H1 (cell line): ENCODE measurements around the gene PRCD. TPM values are rescaled to one million over a fixed set of nuclear protein-coding genes. Genes with fewer than 3 reads are reported as not detected.

Source experiments
- CTCF ChIA-PET: fragments of 300-600 bp; sonication (Branson Sonifier 250); formaldehyde crosslinking; loops from one replicate; lab custom pipeline; 2021; ENCODE audit not compliant: partially characterized antibody; lab: Charles Lee
- POLR2A ChIA-PET: fragments of 300-600 bp; sonication (Branson Sonifier 250); formaldehyde crosslinking; loops from one replicate; lab custom pipeline; 2021; ENCODE audit warnings: inconsistent platforms; ENCODE audit not compliant: partially characterized antibody; lab: Charles Lee
- DNase-seq, 2 experiments: peaks; one replicate each; pipeline versions ENCODE4 v3.0.0 to v3.0.0-alpha.2; 2010 to 2022; ENCODE audit warnings: low spot score in 2 of 2, low read depth in 1 of 2, mixed read lengths in 1 of 2
- FAIRE-seq: peaks from 2 replicates; lab custom pipeline; 2011; peaks lifted over from hg19 to GRCh38; lab: Jason Lieb, UNC
- H2AFZ ChIP-seq: 2 replicates; pipeline ENCODE4 v1.8.1; 2012; ENCODE audit warnings: low read length, inconsistent platforms
- H2AK5ac ChIP-seq: 2 replicates; pipeline ENCODE4 v1.6.1; 2013; ENCODE audit warnings: low read depth, low read length
- H2BK120ac ChIP-seq: replicated peaks from 2 replicates; pipeline ENCODE3; 2013; ENCODE audit warnings: low read depth, low read length, inconsistent platforms
- H2BK12ac ChIP-seq: 2 replicates; pipeline ENCODE4 v1.6.1; 2013; ENCODE audit warnings: low read depth, low read length
- H2BK15ac ChIP-seq: 2 replicates; pipeline ENCODE4 v1.6.1; 2013; ENCODE audit warnings: low read length
- H2BK20ac ChIP-seq: 2 replicates; pipeline ENCODE4 v1.6.1; 2013; ENCODE audit warnings: low read length
- H2BK5ac ChIP-seq: 2 replicates; pipeline ENCODE4 v1.6.1; 2013; ENCODE audit warnings: low read depth, low read length
- H3K14ac ChIP-seq: 2 replicates; pipeline ENCODE4 v1.6.1; 2013; ENCODE audit warnings: inconsistent platforms; ENCODE audit not compliant: insufficient read length
- H3K18ac ChIP-seq: 2 replicates; pipeline ENCODE4 v1.6.1; 2013; ENCODE audit warnings: low read length; ENCODE audit errors: extremely low read depth
- H3K23ac ChIP-seq: 2 replicates; pipeline ENCODE4 v1.6.1; 2013; ENCODE audit warnings: inconsistent platforms; ENCODE audit not compliant: insufficient read length
- H3K23me2 ChIP-seq: 2 replicates; pipeline ENCODE4 v1.6.1; 2013; ENCODE audit warnings: low read depth, low read length
- H3K27ac ChIP-seq: 2 replicates; pipeline ENCODE4 v1.6.1; 2011; ENCODE audit warnings: low read depth, low read length, inconsistent platforms
- H3K27me3 ChIP-seq, 4 experiments: replicated peaks in 1 of 4; 1 replicate in 1 of 4; 2 replicates in 3 of 4; pipeline versions ENCODE4 v1.6.1 to v1.8.1; 2011 to 2013; ENCODE audit warnings: low read length in 3 of 4, mild to moderate bottlenecking in 3 of 4, inconsistent platforms in 2 of 4, mixed read lengths in 2 of 4, moderate library complexity in 1 of 4; ENCODE audit not compliant: control insufficient read depth in 3 of 4, insufficient read depth in 3 of 4; ENCODE audit errors: extremely low read depth in 1 of 4
- H3K36me3 ChIP-seq, 4 experiments: 2 replicates each; pipeline versions ENCODE4 v1.6.1 to v1.8.1; 2011 to 2013; ENCODE audit warnings: mild to moderate bottlenecking in 4 of 4, low read length in 3 of 4, moderate library complexity in 2 of 4, control low read depth in 1 of 4, inconsistent platforms in 1 of 4; ENCODE audit not compliant: insufficient read depth in 4 of 4, control insufficient read depth in 2 of 4
- H3K4ac ChIP-seq: replicated peaks from 2 replicates; pipeline ENCODE3; 2013; ENCODE audit warnings: low read length, low read depth, mixed read lengths, inconsistent platforms; ENCODE audit not compliant: insufficient read length
- H3K4me1 ChIP-seq, 4 experiments: replicated peaks in 1 of 4; 1 replicate in 1 of 4; 2 replicates in 3 of 4; pipeline versions ENCODE4 v1.6.1 to v1.8.1; 2011 to 2013; ENCODE audit warnings: low read length in 3 of 4, inconsistent platforms in 2 of 4, mixed read lengths in 1 of 4; ENCODE audit not compliant: insufficient read depth in 4 of 4, control insufficient read depth in 3 of 4
- H3K4me2 ChIP-seq, 2 experiments: 2 replicates each; pipeline versions ENCODE4 v1.6.1 to v1.8.1; 2011 to 2013; ENCODE audit warnings: low read depth in 2 of 2, low read length in 2 of 2, control low read depth in 1 of 2, inconsistent platforms in 1 of 2, mild to moderate bottlenecking in 1 of 2; ENCODE audit not compliant: insufficient read depth in 1 of 2
- H3K4me3 ChIP-seq, 4 experiments: fragments of 200-600, 300-600 bp in 1 of 4; sonication (generic), shearing (Covaris generic), sonication (Bioruptor Twin) in 1 of 4; 2 replicates each; pipeline versions ENCODE4 v1.5.1 to v1.8.1; 2011 to 2016; ENCODE audit warnings: low read length in 4 of 4, low read depth in 3 of 4, control low read depth in 2 of 4, inconsistent platforms in 2 of 4, mild to moderate bottlenecking in 2 of 4, mixed read lengths in 1 of 4, moderate library complexity in 1 of 4; ENCODE audit not compliant: insufficient read depth in 2 of 4; ENCODE audit errors: extremely low read depth in 1 of 4
- H3K56ac ChIP-seq: replicated peaks from 2 replicates; pipeline ENCODE3; 2013; ENCODE audit warnings: low read depth, mild to moderate bottlenecking, mixed read lengths, low read length, inconsistent platforms; ENCODE audit not compliant: insufficient read length
- H3K79me1 ChIP-seq: 2 replicates; pipeline ENCODE4 v1.6.1; 2013; ENCODE audit warnings: low read depth, low read length, control low read depth
- H3K79me2 ChIP-seq, 2 experiments: 2 replicates each; pipeline versions ENCODE4 v1.6.1 to v1.8.1; 2012 to 2013; ENCODE audit warnings: low read length in 2 of 2, mild to moderate bottlenecking in 2 of 2, inconsistent platforms in 1 of 2; ENCODE audit not compliant: insufficient read depth in 2 of 2, control insufficient read depth in 1 of 2
- H3K9ac ChIP-seq, 4 experiments: replicated peaks in 1 of 4; 1 replicate in 1 of 4; 2 replicates in 3 of 4; pipeline versions ENCODE4 v1.6.1 to v1.8.1; 2011 to 2013; ENCODE audit warnings: low read depth in 3 of 4, low read length in 3 of 4, control low read depth in 2 of 4, mild to moderate bottlenecking in 2 of 4, moderate library complexity in 2 of 4, inconsistent platforms in 1 of 4; ENCODE audit errors: extremely low read depth in 1 of 4
- H3K9me3 ChIP-seq, 2 experiments: 2 replicates each; pipeline versions ENCODE4 v1.6.1 to v1.8.1; 2012 to 2013; ENCODE audit warnings: mild to moderate bottlenecking in 2 of 2, moderate library complexity in 2 of 2, control low read depth in 1 of 2, inconsistent platforms in 1 of 2, low read depth in 1 of 2, low read length in 1 of 2, mixed read lengths in 1 of 2; ENCODE audit not compliant: insufficient read depth in 2 of 2
- H4K20me1 ChIP-seq, 2 experiments: replicated peaks in 1 of 2; 2 replicates each; pipeline versions ENCODE3 to v1.8.1; 2011 to 2013; ENCODE audit warnings: inconsistent platforms in 2 of 2, low read length in 2 of 2, mild to moderate bottlenecking in 1 of 2; ENCODE audit not compliant: insufficient read depth in 2 of 2, control insufficient read depth in 1 of 2
- H4K5ac ChIP-seq: 2 replicates; pipeline ENCODE4 v1.6.1; 2013; ENCODE audit warnings: low read length, low read depth, mixed read lengths, inconsistent platforms; ENCODE audit not compliant: insufficient read length
- H4K8ac ChIP-seq: 2 replicates; pipeline ENCODE4 v1.8.0; 2013; ENCODE audit warnings: mild to moderate bottlenecking, moderate library complexity, low read length, inconsistent platforms; ENCODE audit not compliant: insufficient read depth; ENCODE audit errors: extremely low read depth
- H4K91ac ChIP-seq: replicated peaks from 2 replicates; pipeline ENCODE3; 2013; ENCODE audit warnings: low read length, mixed read lengths, inconsistent platforms; ENCODE audit not compliant: insufficient read length
- CBX5 ChIP-seq: fragments of 300-800, 300-1000 bp; sonication (generic); IDR thresholded peaks from 2 replicates; pipeline ENCODE4 v1.7.1; 2016; ENCODE audit warnings: antibody characterized with exemption, low read length, low read depth
- CHD1 ChIP-seq: IDR thresholded peaks from 2 replicates; pipeline ENCODE4 v1.6.1; 2012; ENCODE audit warnings: low read depth, low read length, improper control_type of control experiment
- CREB1 ChIP-seq: IDR thresholded peaks from 2 replicates; pipeline ENCODE4 v1.6.1; 2012; ENCODE audit warnings: inconsistent platforms
- GTF2F1 ChIP-seq: IDR thresholded peaks from 2 replicates; pipeline ENCODE4 v1.6.1; 2012; ENCODE audit warnings: low read depth, low read length, improper control_type of control experiment, borderline replicate concordance
- KDM5A ChIP-seq: fragments of 200-600 bp; IDR thresholded peaks from 2 replicates; pipeline ENCODE4 v1.7.1; 2012; ENCODE audit warnings: mild to moderate bottlenecking, low read length, inconsistent platforms, mixed read lengths
- POLR2A ChIP-seq, 2 experiments: IDR thresholded peaks; 1 replicate in 1 of 2; 2 replicates in 1 of 2; pipeline ENCODE4 v1.6.1; 2011; ENCODE audit warnings: low read depth in 2 of 2, low read length in 2 of 2, mild to moderate bottlenecking in 2 of 2; ENCODE audit errors: control extremely low read depth in 1 of 2
- RXRA ChIP-seq: IDR thresholded peaks from 2 replicates; pipeline ENCODE4 v1.6.1; 2011; ENCODE audit warnings: low read depth, mild to moderate bottlenecking, low read length, moderate library complexity; ENCODE audit not compliant: insufficient read depth
- TAF1 ChIP-seq: IDR thresholded peaks from 2 replicates; pipeline ENCODE4 v1.6.1; 2011; ENCODE audit warnings: mild to moderate bottlenecking, low read depth, low read length
- TBP ChIP-seq: IDR thresholded peaks from 2 replicates; pipeline ENCODE4 v1.6.1; 2011; ENCODE audit warnings: low read depth, low read length, improper control_type of control experiment
- WGBS, 2 experiments: shearing (Covaris generic) in 1 of 2; methylation state at CpG; one replicate each; pipeline versions ENCODE4 v1.1.6 to v1.1.7; 2013 to 2015; ENCODE audit warnings: low lambda C conversion rate in 2 of 2, mixed read lengths in 2 of 2, inconsistent platforms in 1 of 2, low coverage in 1 of 2, missing lambda C conversion rate in 1 of 2; ENCODE audit not compliant: insufficient replicate concordance in 2 of 2, insufficient coverage in 1 of 2, insufficient read length in 1 of 2; ENCODE audit errors: extremely low coverage in 1 of 2, missing lambda C conversion rate in 1 of 2; 5-methylcytosine and 5-hydroxymethylcytosine counted together
- polyA plus RNA-seq, 7 experiments: library from polyadenylated mRNA; depleted of rRNA in 3 of 7; stranded (reverse) in 5 of 7; unstranded in 2 of 7; fragments of >200 nt in 5 of 7; fragments of 200-250 nt in 2 of 7; gene quantifications; 1 replicate in 5 of 7; 2 replicates in 1 of 7; 4 replicates in 1 of 7; pipeline versions ENCODE4 v1.2.1 to v1.2.3, GENCODE V29; 2011 to 2013; ENCODE audit warnings: missing spikeins in 2 of 7, mixed read lengths in 2 of 7
- total RNA-seq: library from RNA; stranded (reverse); fragmentation: NEBNext Ultra II Directional; extraction: Animal tissue kit (Norgen Biotek cat#: 25700); gene quantifications from 2 replicates; pipeline ENCODE4 v1.2.1, GENCODE V29; 2021
- TF ChIP-seq, protein P1 (sequence below): IDR thresholded peaks from 2 replicates; pipeline ENCODE4 v1.6.1; 2012; ENCODE audit warnings: low read length, inconsistent platforms

Gene PRCD
- total and polyA plus RNA-seq, 2 of the 8 experiments (the other 6 are each of a cell fraction or from before 2014, with no cell fraction given): 0.77 to 2.1 TPM

DNA sequence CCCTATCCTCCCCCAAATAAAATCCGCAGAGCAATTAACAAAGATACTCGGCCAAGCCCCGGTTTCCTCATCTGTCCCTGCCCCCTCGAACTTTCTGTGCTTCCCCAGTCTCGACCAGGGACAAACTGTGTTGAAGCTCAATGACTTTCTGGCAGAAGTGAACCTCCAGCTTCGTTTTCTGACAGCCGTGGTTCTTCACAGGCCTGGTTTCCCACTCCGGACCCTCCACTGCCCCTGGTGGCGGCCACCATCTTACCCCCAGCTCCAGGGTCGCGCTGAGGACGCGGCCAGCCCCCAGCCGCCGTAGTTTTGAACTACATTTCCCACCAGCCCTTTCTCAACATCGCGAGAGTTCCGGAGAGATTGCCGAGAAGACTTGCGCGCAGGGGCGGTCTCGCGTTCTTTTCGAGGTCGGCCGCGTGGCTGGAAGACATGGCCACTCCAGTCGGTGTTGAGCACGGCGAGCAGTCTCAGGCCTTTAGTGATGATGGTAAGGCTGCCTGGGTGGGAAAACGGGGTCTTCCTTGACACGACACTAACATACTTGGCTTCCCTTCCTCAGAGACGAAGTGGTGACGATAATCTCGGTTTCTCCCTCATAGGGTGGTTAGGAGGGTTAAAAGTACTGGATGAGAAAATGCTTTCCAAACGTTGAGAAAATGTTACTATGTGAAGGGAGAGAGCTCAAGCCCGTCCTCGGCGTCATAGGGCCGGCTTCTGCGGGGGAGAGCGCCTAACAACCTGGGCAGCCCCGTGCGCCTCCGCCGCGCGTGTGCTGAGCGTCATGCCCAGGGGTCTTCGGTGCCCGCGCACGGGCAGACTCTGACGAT lies 17.7 kb downstream of the PRCD start:
- H3K9ac ChIP-seq: peak overlapping the region; percentile 94 to 100 (median 100)
- H3K79me1 ChIP-seq: peaks cover 10% of the 10 kb centered on the region
- DNase-seq (peak; percentile 89 to 97), FAIRE-seq (no peak)
- peak overlapping the region; percentile 45 for H2BK12ac ChIP-seq
- H3K79me2 ChIP-seq: peaks cover 23 to 48% of the 10 kb centered on the region in 2 experiments
- peaks cover 14 to 36% (median 26%) of the 10 kb centered on the region in 4 experiments for H3K36me3 ChIP-seq
- H3K14ac ChIP-seq: no peak overlapping the region
- H3K27me3 ChIP-seq: no peaks in the 10 kb centered on the region
- H2AK5ac ChIP-seq: peak overlapping the region; percentile 57; the same call in 1 of the 2 replicates
- H2BK20ac ChIP-seq: no peak overlapping the region; the same call in 1 of the 2 replicates
- CTCF ChIA-PET: interaction anchor here (0.6 to 5.3 kb wide), 44 partner anchors 9 to 1423 kb away, joined by 3 to 71 read pairs (median 4); partner anchors contain the start of genes AANAT, PRCD and UBE2O
- peak overlapping the region; percentile 75 to 76 for H3K4me2 ChIP-seq
- peak overlapping the region; percentile 84 for H3K56ac ChIP-seq
- peaks cover 15 to 18% of the 10 kb centered on the region in 2 experiments for H4K20me1 ChIP-seq
- peak overlapping the region; percentile 84 for H4K5ac ChIP-seq
- peaks cover 2% of the 10 kb centered on the region; the same call in 1 of the 2 replicates for H3K23me2 ChIP-seq
- H3K4me3 ChIP-seq: peak overlapping the region; percentile 89 to 100 (median 97)
- H4K8ac ChIP-seq: peak overlapping the region; percentile 86; the same call in 1 of the 2 replicates
- peak overlapping the region; percentile 87 for H4K91ac ChIP-seq
- peak overlapping the region; percentile 80 for H3K4ac ChIP-seq
- H3K4me1 ChIP-seq: peaks cover 2 to 10% (median 5%) of the 10 kb centered on the region in 4 experiments; a peak in 6 of 7 replicates
- peak overlapping the region; percentile 55 for H2BK120ac ChIP-seq
- peak overlapping the region; percentile 89 for H2BK5ac ChIP-seq
- H3K18ac ChIP-seq: peak overlapping the region; percentile 84
- peak overlapping the region; percentile 93 for H3K27ac ChIP-seq
- H3K9me3 ChIP-seq: no peaks in the 10 kb centered on the region
- H2BK15ac ChIP-seq: peak overlapping the region; percentile 5; the same call in 1 of the 2 replicates
- H3K23ac ChIP-seq: no peak overlapping the region
- POLR2A ChIA-PET: interaction anchor here (0.6 to 8.0 kb wide), 39 partner anchors 9 to 799 kb away, joined by 3 to 133 read pairs (median 4); partner anchors contain the start of genes AANAT, CYGB, JMJD6 and METTL23
- WGBS, 2 experiments: 3% methylated on average over 55 of the region's 55 CpGs; no CpG with 5 or more reads in 1 of the 2 experiments
- H2AFZ ChIP-seq: peak overlapping the region; percentile 83
- TF ChIP-seq, protein P1, sequence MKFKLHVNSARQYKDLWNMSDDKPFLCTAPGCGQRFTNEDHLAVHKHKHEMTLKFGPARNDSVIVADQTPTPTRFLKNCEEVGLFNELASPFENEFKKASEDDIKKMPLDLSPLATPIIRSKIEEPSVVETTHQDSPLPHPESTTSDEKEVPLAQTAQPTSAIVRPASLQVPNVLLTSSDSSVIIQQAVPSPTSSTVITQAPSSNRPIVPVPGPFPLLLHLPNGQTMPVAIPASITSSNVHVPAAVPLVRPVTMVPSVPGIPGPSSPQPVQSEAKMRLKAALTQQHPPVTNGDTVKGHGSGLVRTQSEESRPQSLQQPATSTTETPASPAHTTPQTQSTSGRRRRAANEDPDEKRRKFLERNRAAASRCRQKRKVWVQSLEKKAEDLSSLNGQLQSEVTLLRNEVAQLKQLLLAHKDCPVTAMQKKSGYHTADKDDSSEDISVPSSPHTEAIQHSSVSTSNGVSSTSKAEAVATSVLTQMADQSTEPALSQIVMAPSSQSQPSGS: peak; percentile 88; the same call in 1 of the 2 replicates
- TF ChIP-seq TBP: peak; percentile 95
- no peak for TF ChIP-seq CBX5
- TF ChIP-seq KDM5A: peak; percentile 27
- 0 out of 2 replicates have a peak, but pooled peaks have one; percentile 71 for TF ChIP-seq RXRA
- peak; percentile 48 for TF ChIP-seq CHD1
- TF ChIP-seq GTF2F1: peak; percentile 83; the same call in 1 of the 2 replicates
- peak; percentile 97 for TF ChIP-seq TAF1
- peak; percentile 86 to 95 for TF ChIP-seq POLR2A (IDR thresholded peaks at IDR 0.05; ENCODE audit: control extremely low read depth in 1 of 2, low read depth in 2 of 2, low read length in 2 of 2)
- peak; percentile 73 for TF ChIP-seq CREB1
